C4-2B (cell line): ENCODE data around the gene AUH.

ENCODE experiments used
- ZFX ChIP-seq: fragments of 450-650 bp; IDR thresholded peaks from 2 replicates; pipeline ENCODE4 v1.6.1; 2017
- TF ChIP-seq, protein P1 (sequence below): fragments of 450-650 bp; conservative IDR thresholded peaks from 2 replicates; pipeline ENCODE4 v1.5.1; 2017; ENCODE audit warnings: mild to moderate bottlenecking

- TF ChIP-seq, protein P1, sequence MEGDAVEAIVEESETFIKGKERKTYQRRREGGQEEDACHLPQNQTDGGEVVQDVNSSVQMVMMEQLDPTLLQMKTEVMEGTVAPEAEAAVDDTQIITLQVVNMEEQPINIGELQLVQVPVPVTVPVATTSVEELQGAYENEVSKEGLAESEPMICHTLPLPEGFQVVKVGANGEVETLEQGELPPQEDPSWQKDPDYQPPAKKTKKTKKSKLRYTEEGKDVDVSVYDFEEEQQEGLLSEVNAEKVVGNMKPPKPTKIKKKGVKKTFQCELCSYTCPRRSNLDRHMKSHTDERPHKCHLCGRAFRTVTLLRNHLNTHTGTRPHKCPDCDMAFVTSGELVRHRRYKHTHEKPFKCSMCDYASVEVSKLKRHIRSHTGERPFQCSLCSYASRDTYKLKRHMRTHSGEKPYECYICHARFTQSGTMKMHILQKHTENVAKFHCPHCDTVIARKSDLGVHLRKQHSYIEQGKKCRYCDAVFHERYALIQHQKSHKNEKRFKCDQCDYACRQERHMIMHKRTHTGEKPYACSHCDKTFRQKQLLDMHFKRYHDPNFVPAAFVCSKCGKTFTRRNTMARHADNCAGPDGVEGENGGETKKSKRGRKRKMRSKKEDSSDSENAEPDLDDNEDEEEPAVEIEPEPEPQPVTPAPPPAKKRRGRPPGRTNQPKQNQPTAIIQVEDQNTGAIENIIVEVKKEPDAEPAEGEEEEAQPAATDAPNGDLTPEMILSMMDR: no peak
- no peak for TF ChIP-seq ZFX
These were observed 158.9 kb downstream of the AUH start for GRCh38 chr9:91202736-91203283.
